A549 (cell line): ENCODE measurements around the gene KCNMA1. TPM values are rescaled to one million over a fixed set of nuclear protein-coding genes. Genes with fewer than 3 reads are reported as not detected.

ENCODE experiments used
- ATAC-seq, 2 experiments: fragments of 200-7000 bp in 1 of 2; fragments of >200 bp in 1 of 2; cut with Nextera tagmentation in 1 of 2; cut with Tn5 transposase in 1 of 2; 3 replicates each; pipeline versions ENCODE4 v1.8.0 to v1.9.1; 2018 to 2020; ENCODE audit warnings: mild to moderate bottlenecking in 1 of 2, moderate library complexity in 1 of 2
- CTCF ChIA-PET: fragments of 300-600 bp; sonication (Branson Sonifier 250); formaldehyde crosslinking; extraction: SDS; loops from one replicate; lab custom pipeline; 2021; ENCODE audit warnings: antibody characterized with exemption, inconsistent platforms; lab: Yijun Ruan, JAX
- POLR2A ChIA-PET: fragments of 350-600 bp; formaldehyde crosslinking; extraction: SDS; loops from one replicate; lab custom pipeline; 2021; ENCODE audit warnings: antibody characterized with exemption, inconsistent platforms; lab: Yijun Ruan, JAX
- DNase-seq, 2 experiments: peaks; one replicate each; pipeline versions ENCODE4 v3.0.0 to v3.0.0-alpha.2; 2011 to 2016; ENCODE audit warnings: low read depth in 1 of 2, low spot score in 1 of 2
- FAIRE-seq: peaks from 2 replicates; lab custom pipeline; 2011; peaks lifted over from hg19 to GRCh38; lab: Jason Lieb, UNC
- H3K27ac ChIP-seq, 2 experiments: fragments of >200 bp; sonication (Bioruptor Twin); formaldehyde crosslinking; 3 replicates each; pipeline ENCODE4 v1.5.1; 2016 to 2017
- H3K4me1 ChIP-seq: fragments of >200 bp; sonication (Bioruptor Twin); formaldehyde crosslinking; 3 replicates; pipeline ENCODE4 v1.6.1; 2016
- H3K4me2 ChIP-seq: fragments of >200 bp; sonication (Bioruptor Twin); formaldehyde crosslinking; 3 replicates; pipeline ENCODE4 v1.6.1; 2016
- H3K4me3 ChIP-seq: fragments of >200 bp; sonication (Bioruptor Twin); formaldehyde crosslinking; 3 replicates; pipeline ENCODE4 v1.5.1; 2016
- H3K9me3 ChIP-seq: fragments of >200 bp; sonication (Bioruptor Twin); formaldehyde crosslinking; 3 replicates; pipeline ENCODE4 v1.6.1; 2016
- BHLHE40 ChIP-seq: IDR thresholded peaks from 2 replicates; pipeline ENCODE4 v1.6.1; 2012; ENCODE audit warnings: low read depth, low read length, inconsistent platforms
- EHF ChIP-seq: fragments of 250-450 bp; sonication (Bioruptor Pico); IDR thresholded peaks from 2 replicates; pipeline ENCODE4 v1.5.0; 2020; ENCODE audit warnings: mild to moderate bottlenecking
- FOSL2 ChIP-seq, 2 experiments: fragments of 450-650 bp in 1 of 2; fragments of >200 bp in 1 of 2; sonication (Bioruptor Twin) in 1 of 2; formaldehyde crosslinking; IDR thresholded peaks; 2 replicates each; pipeline versions ENCODE4 v1.5.0 to v1.6.1; 2016 to 2020; ENCODE audit warnings: mild to moderate bottlenecking in 1 of 2, moderate library complexity in 1 of 2
- HOXA7 ChIP-seq: fragments of 250-450 bp; sonication (Bioruptor Pico); IDR thresholded peaks from 2 replicates; pipeline ENCODE4 v1.5.0; 2020; ENCODE audit warnings: mild to moderate bottlenecking, moderate library complexity
- HOXB13 ChIP-seq: fragments of 250-450 bp; sonication (Bioruptor Pico); IDR thresholded peaks from 2 replicates; pipeline ENCODE4 v1.5.0; 2020; ENCODE audit warnings: low read depth, mild to moderate bottlenecking, moderate library complexity
- JUN ChIP-seq, 2 experiments: fragments of >200 bp; sonication (Bioruptor Twin); formaldehyde crosslinking; IDR thresholded peaks; 2 replicates in 1 of 2; 3 replicates in 1 of 2; pipeline ENCODE4 v1.6.1; 2016 to 2017
- KDM5A ChIP-seq: fragments of 200-600 bp; sonication (generic); IDR thresholded peaks from 2 replicates; pipeline ENCODE4 v1.6.1; 2016; ENCODE audit warnings: antibody characterized with exemption, mild to moderate bottlenecking
- MAFK ChIP-seq: fragments of 450-650 bp; IDR thresholded peaks from 2 replicates; pipeline ENCODE4 v1.6.1; 2014; ENCODE audit not compliant: partially characterized antibody
- MYC ChIP-seq: IDR thresholded peaks from 2 replicates; pipeline ENCODE4 v1.6.1; 2012; ENCODE audit warnings: mild to moderate bottlenecking, inconsistent platforms, low read length, improper control_type of control experiment, borderline replicate concordance
- NPAS2 ChIP-seq: fragments of 250-450 bp; sonication (Bioruptor Pico); IDR thresholded peaks from 2 replicates; pipeline ENCODE4 v1.8.0; 2022; ENCODE audit warnings: mild to moderate bottlenecking, moderate library complexity, borderline replicate concordance
- NR3C1 ChIP-seq: fragments of >200 bp; sonication (Bioruptor Twin); formaldehyde crosslinking; IDR thresholded peaks from 3 replicates; pipeline ENCODE4 v1.6.1; 2017
- PHF8 ChIP-seq: fragments of 200-600 bp; sonication (generic); IDR thresholded peaks from 2 replicates; pipeline ENCODE4 v1.6.1; 2016; ENCODE audit warnings: low read depth, mild to moderate bottlenecking, antibody characterized with exemption, moderate library complexity, borderline replicate concordance
- POLR2A ChIP-seq: IDR thresholded peaks from 2 replicates; pipeline ENCODE4 v1.6.1; 2012; ENCODE audit warnings: mild to moderate bottlenecking, low read length
- POLR2AphosphoS2 ChIP-seq: conservative IDR thresholded peaks from 2 replicates; pipeline ENCODE4 v1.6.1; 2012; ENCODE audit warnings: low read length, improper control_type of control experiment, inconsistent platforms
- RARB ChIP-seq: fragments of 250-450 bp; sonication (Bioruptor Pico); IDR thresholded peaks from 2 replicates; pipeline ENCODE4 v1.8.0; 2021; ENCODE audit warnings: mild to moderate bottlenecking, moderate library complexity
- RFX5 ChIP-seq: fragments of 450-650 bp; IDR thresholded peaks from 2 replicates; pipeline ENCODE4 v1.7.1; 2014; ENCODE audit warnings: antibody characterized with exemption, mild to moderate bottlenecking, moderate library complexity
- RNF2 ChIP-seq: fragments of 200-600 bp; sonication (generic); IDR thresholded peaks from 2 replicates; pipeline ENCODE4 v1.6.1; 2016; ENCODE audit warnings: low read depth, mild to moderate bottlenecking, antibody characterized with exemption, moderate library complexity, borderline replicate concordance
- TFCP2L1 ChIP-seq: fragments of 250-450 bp; sonication (Bioruptor Pico); IDR thresholded peaks from 2 replicates; pipeline ENCODE4 v1.5.0; 2021; ENCODE audit warnings: mild to moderate bottlenecking
- TP53 ChIP-seq: fragments of 250-450 bp; sonication (Bioruptor Pico); IDR thresholded peaks from 2 replicates; pipeline ENCODE4 v1.5.0; 2021; ENCODE audit warnings: mild to moderate bottlenecking, moderate library complexity
- WGBS: methylation state at CpG from one replicate; pipeline ENCODE4 v1.1.6; 2017; ENCODE audit errors: missing lambda C conversion rate; 5-methylcytosine and 5-hydroxymethylcytosine counted together
- polyA plus RNA-seq, 4 experiments: library from polyadenylated mRNA; depleted of rRNA in 3 of 4; stranded (reverse); fragments of >200 nt; fragmentation: RNase III in 1 of 4; extraction: RNeasy Plus Mini Kit Qiagen cat#74134 plus additional on column Dnase treatment in 1 of 4; gene quantifications; 2 replicates in 3 of 4; 3 replicates in 1 of 4; pipeline ENCODE4 v1.2.3, GENCODE V29; 2011 to 2017
- TF ChIP-seq, protein P1 (sequence below): fragments of >200 bp; sonication (Bioruptor Twin); formaldehyde crosslinking; IDR thresholded peaks from 3 replicates; pipeline ENCODE4 v1.5.1; 2016
- TF ChIP-seq, protein P2 (sequence below): IDR thresholded peaks from 2 replicates; pipeline ENCODE4 v1.6.1; 2012
- TF ChIP-seq, protein P3 (sequence below): fragments of 200-600 bp; sonication (generic); IDR thresholded peaks from 2 replicates; pipeline ENCODE4 v1.6.1; 2016; ENCODE audit warnings: antibody characterized with exemption, mild to moderate bottlenecking, moderate library complexity
- TF ChIP-seq, protein P4 (sequence below): fragments of 150-350 bp; IDR thresholded peaks from 2 replicates; pipeline ENCODE4 v1.6.1; 2014; ENCODE audit warnings: low read depth, mild to moderate bottlenecking, low read length

KCNMA1 gene
- polyA plus RNA-seq, 2 of the 4 experiments (the other 2 are of a cell fraction): 14.9 to 30.6 TPM

DNA sequence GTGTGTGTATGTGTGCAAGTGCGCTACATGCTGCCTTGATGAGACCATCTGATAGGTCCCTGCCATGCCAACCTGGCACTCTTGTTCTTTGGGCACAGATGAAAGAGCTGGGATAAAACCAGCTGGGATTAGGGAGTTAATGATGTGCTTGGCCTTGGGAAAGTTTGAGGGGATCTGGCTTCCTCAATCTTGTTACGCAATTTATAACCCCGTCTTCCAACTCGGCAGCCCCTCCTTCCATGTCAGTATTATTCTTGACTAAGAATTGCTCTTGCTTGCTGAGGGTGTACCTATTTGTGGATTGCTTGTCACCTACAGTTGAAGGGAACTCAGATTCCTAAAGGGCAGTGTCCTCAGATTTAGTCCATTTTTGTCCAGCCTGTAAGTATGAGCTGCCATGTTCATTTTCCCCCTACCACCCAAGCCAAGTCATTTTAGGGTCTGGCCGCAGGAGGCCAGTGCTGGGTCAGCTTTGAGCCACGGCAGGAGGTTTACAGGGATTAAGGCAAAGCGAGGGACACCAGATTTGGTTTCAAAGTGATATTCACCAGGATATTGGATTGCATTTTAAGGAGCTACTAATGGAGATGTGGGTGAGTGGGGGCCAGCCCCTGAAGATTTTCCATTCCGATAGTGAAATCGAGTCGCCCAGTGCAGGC is 34.1 kb upstream of the KCNMA1 start:
- Histone ChIP-seq H3K4me2 (no peak overlapping the region), H3K4me3 (no peak overlapping the region), H3K4me1 (no peaks in the 10 kb centered on the region), H3K27ac (no peak overlapping the region), H3K9me3 (no peaks in the 10 kb centered on the region)
- TF ChIP-seq, protein P1, sequence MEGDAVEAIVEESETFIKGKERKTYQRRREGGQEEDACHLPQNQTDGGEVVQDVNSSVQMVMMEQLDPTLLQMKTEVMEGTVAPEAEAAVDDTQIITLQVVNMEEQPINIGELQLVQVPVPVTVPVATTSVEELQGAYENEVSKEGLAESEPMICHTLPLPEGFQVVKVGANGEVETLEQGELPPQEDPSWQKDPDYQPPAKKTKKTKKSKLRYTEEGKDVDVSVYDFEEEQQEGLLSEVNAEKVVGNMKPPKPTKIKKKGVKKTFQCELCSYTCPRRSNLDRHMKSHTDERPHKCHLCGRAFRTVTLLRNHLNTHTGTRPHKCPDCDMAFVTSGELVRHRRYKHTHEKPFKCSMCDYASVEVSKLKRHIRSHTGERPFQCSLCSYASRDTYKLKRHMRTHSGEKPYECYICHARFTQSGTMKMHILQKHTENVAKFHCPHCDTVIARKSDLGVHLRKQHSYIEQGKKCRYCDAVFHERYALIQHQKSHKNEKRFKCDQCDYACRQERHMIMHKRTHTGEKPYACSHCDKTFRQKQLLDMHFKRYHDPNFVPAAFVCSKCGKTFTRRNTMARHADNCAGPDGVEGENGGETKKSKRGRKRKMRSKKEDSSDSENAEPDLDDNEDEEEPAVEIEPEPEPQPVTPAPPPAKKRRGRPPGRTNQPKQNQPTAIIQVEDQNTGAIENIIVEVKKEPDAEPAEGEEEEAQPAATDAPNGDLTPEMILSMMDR: no peak
- TF ChIP-seq KDM5A (no peak), TFCP2L1 (CRISPR knock-in tag) (no peak), JUN (IDR thresholded peaks at IDR 0.05) (no peak), BHLHE40 (no peak), EHF (CRISPR knock-in tag) (no peak), MAFK (no peak), POLR2A (no peak), TP53 (no peak)
- TF ChIP-seq, protein P2, sequence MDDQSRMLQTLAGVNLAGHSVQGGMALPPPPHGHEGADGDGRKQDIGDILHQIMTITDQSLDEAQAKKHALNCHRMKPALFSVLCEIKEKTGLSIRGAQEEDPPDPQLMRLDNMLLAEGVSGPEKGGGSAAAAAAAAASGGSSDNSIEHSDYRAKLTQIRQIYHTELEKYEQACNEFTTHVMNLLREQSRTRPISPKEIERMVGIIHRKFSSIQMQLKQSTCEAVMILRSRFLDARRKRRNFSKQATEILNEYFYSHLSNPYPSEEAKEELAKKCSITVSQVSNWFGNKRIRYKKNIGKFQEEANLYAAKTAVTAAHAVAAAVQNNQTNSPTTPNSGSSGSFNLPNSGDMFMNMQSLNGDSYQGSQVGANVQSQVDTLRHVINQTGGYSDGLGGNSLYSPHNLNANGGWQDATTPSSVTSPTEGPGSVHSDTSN: no peak
- TF ChIP-seq, protein P3, sequence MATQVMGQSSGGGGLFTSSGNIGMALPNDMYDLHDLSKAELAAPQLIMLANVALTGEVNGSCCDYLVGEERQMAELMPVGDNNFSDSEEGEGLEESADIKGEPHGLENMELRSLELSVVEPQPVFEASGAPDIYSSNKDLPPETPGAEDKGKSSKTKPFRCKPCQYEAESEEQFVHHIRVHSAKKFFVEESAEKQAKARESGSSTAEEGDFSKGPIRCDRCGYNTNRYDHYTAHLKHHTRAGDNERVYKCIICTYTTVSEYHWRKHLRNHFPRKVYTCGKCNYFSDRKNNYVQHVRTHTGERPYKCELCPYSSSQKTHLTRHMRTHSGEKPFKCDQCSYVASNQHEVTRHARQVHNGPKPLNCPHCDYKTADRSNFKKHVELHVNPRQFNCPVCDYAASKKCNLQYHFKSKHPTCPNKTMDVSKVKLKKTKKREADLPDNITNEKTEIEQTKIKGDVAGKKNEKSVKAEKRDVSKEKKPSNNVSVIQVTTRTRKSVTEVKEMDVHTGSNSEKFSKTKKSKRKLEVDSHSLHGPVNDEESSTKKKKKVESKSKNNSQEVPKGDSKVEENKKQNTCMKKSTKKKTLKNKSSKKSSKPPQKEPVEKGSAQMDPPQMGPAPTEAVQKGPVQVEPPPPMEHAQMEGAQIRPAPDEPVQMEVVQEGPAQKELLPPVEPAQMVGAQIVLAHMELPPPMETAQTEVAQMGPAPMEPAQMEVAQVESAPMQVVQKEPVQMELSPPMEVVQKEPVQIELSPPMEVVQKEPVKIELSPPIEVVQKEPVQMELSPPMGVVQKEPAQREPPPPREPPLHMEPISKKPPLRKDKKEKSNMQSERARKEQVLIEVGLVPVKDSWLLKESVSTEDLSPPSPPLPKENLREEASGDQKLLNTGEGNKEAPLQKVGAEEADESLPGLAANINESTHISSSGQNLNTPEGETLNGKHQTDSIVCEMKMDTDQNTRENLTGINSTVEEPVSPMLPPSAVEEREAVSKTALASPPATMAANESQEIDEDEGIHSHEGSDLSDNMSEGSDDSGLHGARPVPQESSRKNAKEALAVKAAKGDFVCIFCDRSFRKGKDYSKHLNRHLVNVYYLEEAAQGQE: no peak
- TF ChIP-seq, protein P4, sequence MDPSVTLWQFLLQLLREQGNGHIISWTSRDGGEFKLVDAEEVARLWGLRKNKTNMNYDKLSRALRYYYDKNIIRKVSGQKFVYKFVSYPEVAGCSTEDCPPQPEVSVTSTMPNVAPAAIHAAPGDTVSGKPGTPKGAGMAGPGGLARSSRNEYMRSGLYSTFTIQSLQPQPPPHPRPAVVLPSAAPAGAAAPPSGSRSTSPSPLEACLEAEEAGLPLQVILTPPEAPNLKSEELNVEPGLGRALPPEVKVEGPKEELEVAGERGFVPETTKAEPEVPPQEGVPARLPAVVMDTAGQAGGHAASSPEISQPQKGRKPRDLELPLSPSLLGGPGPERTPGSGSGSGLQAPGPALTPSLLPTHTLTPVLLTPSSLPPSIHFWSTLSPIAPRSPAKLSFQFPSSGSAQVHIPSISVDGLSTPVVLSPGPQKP: no peak
- 77% methylated on average over 10 of the region's 10 CpGs for WGBS
- FAIRE-seq (no peak), ATAC-seq (no peak), DNase-seq (no peak)
- ChIA-PET CTCF (interaction anchor here (1.5 to 3.0 kb wide), 3 partner anchors 32 to 498 kb away, joined by 3 to 9 read pairs (median 4); no protein-coding TSS in a partner anchor), POLR2A (no interaction called here)

DNA sequence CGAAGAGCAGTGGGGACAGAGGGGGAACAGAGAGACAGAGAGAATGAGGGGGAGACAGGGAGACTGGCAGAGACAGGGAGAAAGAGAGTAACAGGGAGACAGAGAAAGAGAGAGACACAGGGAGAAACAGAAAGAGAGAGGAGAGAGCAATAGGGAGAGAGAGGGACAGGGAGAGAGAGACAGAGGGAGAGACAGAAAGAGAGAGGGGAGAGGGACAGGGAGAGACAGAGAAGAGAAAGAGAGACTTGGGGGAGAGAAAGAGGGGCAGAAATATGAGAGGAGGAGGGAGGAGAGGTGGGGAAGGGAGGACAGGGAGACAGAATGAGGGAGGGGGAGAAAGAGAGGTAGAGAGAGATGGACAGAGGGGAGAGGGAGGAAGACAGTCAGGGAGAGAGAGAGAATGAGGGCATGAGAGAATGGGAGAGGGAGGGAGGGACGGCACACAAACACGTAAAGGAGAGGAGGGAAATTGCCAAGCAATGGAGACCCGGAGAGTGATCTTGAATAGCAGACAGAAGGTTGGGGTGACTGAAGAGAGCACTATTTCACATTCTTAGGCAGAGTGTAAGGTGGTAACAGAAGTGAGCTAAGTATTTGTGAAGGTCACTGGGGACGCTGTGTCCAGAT is 33.3 kb upstream of the KCNMA1 start:
- no peak for FAIRE-seq
- 35% methylated on average over 5 of the region's 5 CpGs for WGBS
- peak; percentile 41 to 51; a peak in 4 of 6 replicates for ATAC-seq
- TF ChIP-seq RNF2: no peak
- TF ChIP-seq FOSL2 (IDR thresholded peaks at IDR 0.05): no peak
- no peak for TF ChIP-seq FOSL2 (CRISPR knock-in tag; IDR thresholded peaks at IDR 0.05)
- TF ChIP-seq NR3C1: no peak
- TF ChIP-seq POLR2AphosphoS2: no peak
- no peak for TF ChIP-seq RARB (CRISPR knock-in tag)
- TF ChIP-seq RFX5: no peak
- no peak for TF ChIP-seq PHF8
- TF ChIP-seq NPAS2 (CRISPR knock-in tag): no peak
- no peak for TF ChIP-seq MYC
- no peak for TF ChIP-seq HOXB13 (CRISPR knock-in tag)
- TF ChIP-seq HOXA7 (CRISPR knock-in tag): no peak
- Histone ChIP-seq H3K9me3 (no peaks in the 10 kb centered on the region), H3K4me3 (no peak overlapping the region), H3K4me1 (no peaks in the 10 kb centered on the region), H3K4me2 (no peak overlapping the region), H3K27ac (no peak overlapping the region)
- ChIA-PET CTCF (interaction anchor here (1.6 to 3.0 kb wide), 2 partner anchors 33 to 41 kb away, joined by 3 to 9 read pairs; no protein-coding TSS in a partner anchor), POLR2A (no interaction called here)
- DNase-seq: no peak
